Uterus (tissue), 2 donors: ENCODE measurements around the gene ADARB1.

Experiments used
- POLR2A ChIP-seq, 2 donors: fragments of 450-650 bp; IDR thresholded peaks; one replicate each; pipeline ENCODE4 v1.6.1; 2016; ENCODE audit warnings: antibody characterized with exemption in 2 of 2, mild to moderate bottlenecking in 1 of 2, moderate library complexity in 1 of 2
- TF ChIP-seq, protein P1 (sequence below), 4 experiments: fragments of 200-600 bp in 2 of 4; fragments of 450-650 bp in 2 of 4; sonication (generic) in 2 of 4; IDR thresholded peaks; one replicate each; pipeline ENCODE4 v1.5.1; 2016 to 2019; ENCODE audit warnings: antibody characterized with exemption in 4 of 4, mild to moderate bottlenecking in 2 of 4, moderate library complexity in 1 of 4

GRCh38 chr21:45050345-45050796 lies 24.0 kb upstream of the ADARB1 start:
- TF ChIP-seq, protein P1, sequence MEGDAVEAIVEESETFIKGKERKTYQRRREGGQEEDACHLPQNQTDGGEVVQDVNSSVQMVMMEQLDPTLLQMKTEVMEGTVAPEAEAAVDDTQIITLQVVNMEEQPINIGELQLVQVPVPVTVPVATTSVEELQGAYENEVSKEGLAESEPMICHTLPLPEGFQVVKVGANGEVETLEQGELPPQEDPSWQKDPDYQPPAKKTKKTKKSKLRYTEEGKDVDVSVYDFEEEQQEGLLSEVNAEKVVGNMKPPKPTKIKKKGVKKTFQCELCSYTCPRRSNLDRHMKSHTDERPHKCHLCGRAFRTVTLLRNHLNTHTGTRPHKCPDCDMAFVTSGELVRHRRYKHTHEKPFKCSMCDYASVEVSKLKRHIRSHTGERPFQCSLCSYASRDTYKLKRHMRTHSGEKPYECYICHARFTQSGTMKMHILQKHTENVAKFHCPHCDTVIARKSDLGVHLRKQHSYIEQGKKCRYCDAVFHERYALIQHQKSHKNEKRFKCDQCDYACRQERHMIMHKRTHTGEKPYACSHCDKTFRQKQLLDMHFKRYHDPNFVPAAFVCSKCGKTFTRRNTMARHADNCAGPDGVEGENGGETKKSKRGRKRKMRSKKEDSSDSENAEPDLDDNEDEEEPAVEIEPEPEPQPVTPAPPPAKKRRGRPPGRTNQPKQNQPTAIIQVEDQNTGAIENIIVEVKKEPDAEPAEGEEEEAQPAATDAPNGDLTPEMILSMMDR (IDR thresholded peaks at IDR 0.05), result no peak
- TF ChIP-seq POLR2A (IDR thresholded peaks at IDR 0.05), result no peak
